Liver (tissue), 9 donors: Measurements from ENCODE around the gene MTARC2. TPM values are rescaled to one million over a fixed set of nuclear protein-coding genes. Genes with fewer than 3 reads are reported as not detected.

Experiments used
- DNase-seq: peaks from one replicate; pipeline ENCODE4 v3.0.0-alpha.2; 2017; ENCODE audit warnings: low spot score
- H3K27ac ChIP-seq, 2 donors: one replicate each; pipeline ENCODE4 v1.7.0; 2013; ENCODE audit warnings: inconsistent platforms in 2 of 2, low read length in 2 of 2, control low read depth in 1 of 2, low read depth in 1 of 2, mild to moderate bottlenecking in 1 of 2
- H3K27me3 ChIP-seq, 4 donors: one replicate each; pipeline versions ENCODE4 v1.6.1 to v1.7.0; 2013; ENCODE audit warnings: low read length in 3 of 4, inconsistent platforms in 1 of 4, mild to moderate bottlenecking in 1 of 4, moderate library complexity in 1 of 4; ENCODE audit not compliant: control insufficient read depth in 4 of 4, insufficient read depth in 4 of 4
- H3K36me3 ChIP-seq, 4 donors: one replicate each; pipeline versions ENCODE4 v1.6.1 to v1.7.0; 2013; ENCODE audit warnings: low read length in 3 of 4, mild to moderate bottlenecking in 3 of 4, low read depth in 1 of 4, moderate library complexity in 1 of 4; ENCODE audit not compliant: control insufficient read depth in 4 of 4, insufficient read depth in 3 of 4
- H3K4me1 ChIP-seq, 4 donors: one replicate each; pipeline versions ENCODE4 v1.6.1 to v1.7.0; 2013; ENCODE audit warnings: low read length in 3 of 4, mild to moderate bottlenecking in 3 of 4, moderate library complexity in 1 of 4; ENCODE audit not compliant: control insufficient read depth in 4 of 4, insufficient read depth in 4 of 4
- H3K4me3 ChIP-seq, 3 donors: one replicate each; pipeline versions ENCODE4 v1.6.1 to v1.7.0; 2013; ENCODE audit warnings: low read length in 3 of 3, control low read depth in 1 of 3, low read depth in 1 of 3, mild to moderate bottlenecking in 1 of 3
- H3K9ac ChIP-seq, 2 donors: one replicate each; pipeline ENCODE4 v1.7.0; 2013; ENCODE audit warnings: low read length in 2 of 2, mild to moderate bottlenecking in 2 of 2, moderate library complexity in 2 of 2, control low read depth in 1 of 2, low read depth in 1 of 2
- H3K9me3 ChIP-seq, 4 donors: one replicate each; pipeline versions ENCODE4 v1.6.1 to v1.7.0; 2013; ENCODE audit warnings: low read length in 3 of 4; ENCODE audit not compliant: control insufficient read depth in 4 of 4
- ATF3 ChIP-seq: IDR thresholded peaks from 2 replicates; pipeline ENCODE4 v1.6.1; 2016; ENCODE audit warnings: antibody characterized with exemption
- CTCF ChIP-seq: fragments of 150-350 bp; IDR thresholded peaks from 2 replicates; pipeline ENCODE4 v1.5.1; 2017; ENCODE audit warnings: improper control_type of control experiment, low read depth, low read length; ENCODE audit not compliant: missing input control
- EGR1 ChIP-seq, 2 donors: IDR thresholded peaks; 2 replicates each; pipeline ENCODE4 v1.6.1; 2016 to 2018; ENCODE audit warnings: antibody characterized with exemption in 2 of 2, low read depth in 2 of 2
- FOXA1 ChIP-seq: IDR thresholded peaks from 2 replicates; pipeline ENCODE4 v1.6.1; 2016; ENCODE audit warnings: antibody characterized with exemption
- FOXA2 ChIP-seq: IDR thresholded peaks from 2 replicates; pipeline ENCODE4 v1.6.1; 2016; ENCODE audit warnings: antibody characterized with exemption
- HNF4A ChIP-seq, 2 donors: conservative IDR thresholded peaks; 2 replicates each; pipeline ENCODE4 v1.6.1; 2016; ENCODE audit warnings: antibody characterized with exemption in 2 of 2, mild to moderate bottlenecking in 2 of 2
- HNF4G ChIP-seq: IDR thresholded peaks from 2 replicates; pipeline ENCODE4 v1.6.1; 2016; ENCODE audit warnings: antibody characterized with exemption
- JUND ChIP-seq, 2 donors: IDR thresholded peaks; 2 replicates each; pipeline ENCODE4 v1.6.1; 2016; ENCODE audit warnings: antibody characterized with exemption in 2 of 2
- MAX ChIP-seq: IDR thresholded peaks from 2 replicates; pipeline ENCODE4 v1.6.1; 2016; ENCODE audit warnings: antibody characterized with exemption
- RAD21 ChIP-seq, 2 donors: IDR thresholded peaks; 2 replicates each; pipeline ENCODE4 v1.6.1; 2016; ENCODE audit warnings: antibody characterized with exemption in 2 of 2, mild to moderate bottlenecking in 2 of 2
- REST ChIP-seq: IDR thresholded peaks from 2 replicates; pipeline ENCODE4 v1.6.1; 2016; ENCODE audit warnings: antibody characterized with exemption, mild to moderate bottlenecking
- RXRA ChIP-seq, 2 donors: IDR thresholded peaks; 2 replicates each; pipeline ENCODE4 v1.6.1; 2017 to 2018; ENCODE audit warnings: antibody characterized with exemption in 2 of 2, mild to moderate bottlenecking in 1 of 2
- TAF1 ChIP-seq: conservative IDR thresholded peaks from 2 replicates; pipeline ENCODE4 v1.6.1; 2016; ENCODE audit warnings: antibody characterized with exemption, mild to moderate bottlenecking
- YY1 ChIP-seq: IDR thresholded peaks from 2 replicates; pipeline ENCODE4 v1.6.1; 2016; ENCODE audit warnings: antibody characterized with exemption, mild to moderate bottlenecking
- ZBTB33 ChIP-seq: IDR thresholded peaks from 2 replicates; pipeline ENCODE4 v1.6.1; 2016; ENCODE audit warnings: antibody characterized with exemption
- whole genome bisulfite sequencing: extraction: QIAGEN DNeasy Blood & Tissue Kit; methylation state at CpG from one replicate; pipeline ENCODE4 v1.1.7; 2013; 5-methylcytosine and 5-hydroxymethylcytosine counted together
- polyA plus RNA-seq, 2 donors: library from polyadenylated mRNA; stranded (reverse) in 1 of 2; unstranded in 1 of 2; fragments of 200-250 nt in 1 of 2; fragments of >200 nt in 1 of 2; fragmentation: Nextera tagmentation in 1 of 2; extraction: Ambion mirVana in 1 of 2; gene quantifications; one replicate each; pipeline versions ENCODE4 v1.2.1 to v1.2.3, GENCODE V29; 2013 to 2015
- total RNA-seq, 2 donors: library from RNA; depleted of rRNA; stranded (reverse); fragments of >200 nt; gene quantifications; one replicate each; pipeline ENCODE4 v1.2.3, GENCODE V29; 2014
- donor health status: healthy.
- donor health status: healthy.
- donor health status: healthy.
- donor health status: healthy.
- donor health status: healthy.

MTARC2 gene
- total and polyA plus RNA-seq, 4 donors: 24.9 to 96.1 (median 71.4) TPM

- H3K9ac ChIP-seq: no peak overlapping the region
- peaks cover 5 to 42% (median 27%) of the 10 kb centered on the region in 4 donors for H3K36me3 ChIP-seq
- no peak overlapping the region for H3K4me3 ChIP-seq
- peaks cover 0 to 3% (median 2%) of the 10 kb centered on the region in 4 donors for H3K4me1 ChIP-seq
- no peaks in the 10 kb centered on the region for H3K9me3 ChIP-seq
- H3K27me3 ChIP-seq: no peaks in the 10 kb centered on the region
- TF ChIP-seq MAX: no peak
- no peak for TF ChIP-seq FOXA1
- TF ChIP-seq RAD21 (IDR thresholded peaks at IDR 0.05): peak; percentile 97 to 99
- TF ChIP-seq REST: no peak
- peak in 1 of 2 donors; percentile 35 for TF ChIP-seq HNF4A (conservative IDR thresholded peaks at IDR 0.05)
- no peak for TF ChIP-seq RXRA (IDR thresholded peaks at IDR 0.05)
- TF ChIP-seq CTCF: peak; percentile 84
- TF ChIP-seq ATF3: no peak
- H3K27ac ChIP-seq: no peak overlapping the region
- 29% methylated on average over 19 of the region's 19 CpGs for WGBS
- peak; percentile 86 for DNase-seq
These were observed 28.7 kb downstream of the MTARC2 start for GRCh38 chr1:220776720-220777326.

GRCh38 chr1:220783453-220783852, 35.3 kb downstream of the MTARC2 start:
- H3K4me3 ChIP-seq: no peak overlapping the region
- H3K9me3 ChIP-seq: no peaks in the 10 kb centered on the region
- H3K27ac ChIP-seq: no peak overlapping the region
- H3K4me1 ChIP-seq: peaks cover 3 to 59% (median 49%) of the 10 kb centered on the region in 4 donors
- DNase-seq: no peak
- WGBS: 85% methylated on average over 3 of the region's 3 CpGs
- H3K9ac ChIP-seq: no peak overlapping the region
- peaks cover 6 to 38% (median 21%) of the 10 kb centered on the region in 4 donors for H3K36me3 ChIP-seq
- no peaks in the 10 kb centered on the region for H3K27me3 ChIP-seq
- TF ChIP-seq YY1: no peak
- no peak for TF ChIP-seq JUND (IDR thresholded peaks at IDR 0.05)
- no peak for TF ChIP-seq EGR1 (IDR thresholded peaks at IDR 0.05; ENCODE audit: low read depth in 2 of 2)
- no peak for TF ChIP-seq TAF1
- TF ChIP-seq ZBTB33: no peak
- TF ChIP-seq REST: no peak
- TF ChIP-seq FOXA1: no peak
- no peak for TF ChIP-seq CTCF
- TF ChIP-seq FOXA2: no peak
- TF ChIP-seq HNF4G: no peak
- no peak for TF ChIP-seq ATF3
- TF ChIP-seq RAD21 (IDR thresholded peaks at IDR 0.05): no peak
- TF ChIP-seq RXRA (IDR thresholded peaks at IDR 0.05): no peak
- TF ChIP-seq HNF4A (conservative IDR thresholded peaks at IDR 0.05): no peak
- no peak for TF ChIP-seq MAX
